Posterior cingulate gyrus (tissue), 11 donors: Measurements from ENCODE around the gene HNRNPM.
A peak's percentile ranks its signal among the peaks of the same experiment; 100 is the strongest.
"Not testable (repeated sequence)": the region's sequence is repeated elsewhere in the genome, so short reads cannot be mapped to it uniquely, and the experiment has no call there.

Experiments
- DNase-seq, 10 donors: peaks; one replicate each; pipeline versions ENCODE4 v3.0.0 to v3.0.0-alpha.2; 2020 to 2021; ENCODE audit warnings: mixed read lengths in 3 of 10
- intact Hi-C: fragments of 100-400 bp; cut with DNase I; formaldehyde crosslinking; loops from one replicate; pipeline ENCODE4 v1.15.1; 2023

Gene HNRNPM

GRCh38 chr19:8421484-8422461, 23.0 kb upstream of the HNRNPM start:
- no peak for DNase-seq
- intact Hi-C loops, result no loop called here

- intact Hi-C loops, result no loop called here
- peak in 4 of 10 donors; percentile 38 to 91 (median 51) for DNase-seq
These were observed 21.0 kb upstream of the HNRNPM start for GRCh38 chr19:8423817-8424223.

GRCh38 chr19:8425331-8425730, 19.4 kb upstream of the HNRNPM start:
- DNase-seq, intact Hi-C loops: not testable (repeated sequence)

- intact Hi-C loops, result no loop called here
These were observed 18.5 kb upstream of the HNRNPM start for GRCh38 chr19:8426283-8426682.

GRCh38 chr19:8429044-8429443, 15.7 kb upstream of the HNRNPM start:
- intact Hi-C loops, result no loop called here
- peak in 1 of 10 donors; percentile 37 for DNase-seq

More at GRCh38 chr19:8426283-8426682, 18.5 kb upstream of the HNRNPM start:
- DNase-seq, result no peak

- intact Hi-C loops, result no loop called here
These were observed 14.9 kb upstream of the HNRNPM start for GRCh38 chr19:8429826-8430225.

GRCh38 chr19:8430650-8431049, 14.1 kb upstream of the HNRNPM start:
- peak in 2 of 10 donors; percentile 54 to 72 for DNase-seq
- intact Hi-C loops, result no loop called here

More at GRCh38 chr19:8429826-8430225, 14.9 kb upstream of the HNRNPM start:
- DNase-seq, result peak in 1 of 10 donors; percentile 59

GRCh38 chr19:8438236-8438635, 6.5 kb upstream of the HNRNPM start:
- no peak for DNase-seq
- intact Hi-C loops, result no loop called here

GRCh38 chr19:8441725-8442544, 2.8 kb upstream of the HNRNPM start:
- peak in 1 of 10 donors; percentile 38 for DNase-seq
- intact Hi-C loops, result no loop called here

GRCh38 chr19:8444140-8444676, 567 bp upstream of the HNRNPM start:
- intact Hi-C loops, result loop anchor here (2.0 kb wide), 1 partner anchor 53 kb away; the partner anchor contains the start of gene RAB11B
- peak in 1 of 10 donors; percentile 62 for DNase-seq

- DNase-seq, result peak in 5 of 10 donors; percentile 5 to 84 (median 44)
- intact Hi-C loops, result loop anchor here (2.0 kb wide), 1 partner anchor 55 kb away; the partner anchor contains the start of gene RAB11B
These were observed 770 bp downstream of the HNRNPM start for GRCh38 chr19:8445488-8446001.

GRCh38 chr19:8446061-8446709, 1.4 kb downstream of the HNRNPM start:
- no peak for DNase-seq
- intact Hi-C loops, result no loop called here

- intact Hi-C loops, result no loop called here
- no peak for DNase-seq
These were observed 5.1 kb downstream of the HNRNPM start for GRCh38 chr19:8449830-8450229.

- intact Hi-C loops, result no loop called here
- DNase-seq, result no peak
These were observed 6.6 kb downstream of the HNRNPM start for GRCh38 chr19:8451377-8451776.

- no peak for DNase-seq
- intact Hi-C loops, result no loop called here
These were observed 7.1 kb downstream of the HNRNPM start for GRCh38 chr19:8451885-8452284.

GRCh38 chr19:8452446-8453123, 7.8 kb downstream of the HNRNPM start:
- DNase-seq, result peak in 1 of 10 donors; percentile 16
- intact Hi-C loops, result no loop called here

- intact Hi-C loops, result no loop called here
These were observed 8.8 kb downstream of the HNRNPM start for GRCh38 chr19:8453616-8454015.

GRCh38 chr19:8454218-8454617, 9.4 kb downstream of the HNRNPM start:
- intact Hi-C loops, result no loop called here
- DNase-seq, result no peak

More at GRCh38 chr19:8453616-8454015, 8.8 kb downstream of the HNRNPM start:
- peak in 1 of 10 donors; percentile 34 for DNase-seq

GRCh38 chr19:8455018-8455417, 10.2 kb downstream of the HNRNPM start:
- intact Hi-C loops, result no loop called here
- DNase-seq, result no peak
